Testis (tissue), 5 donors: ENCODE results near the gene ZDBF2. TPM values are rescaled to one million over a fixed set of nuclear protein-coding genes. Genes with fewer than 3 reads are reported as not detected.
"Not testable (repeated sequence)": the region's sequence is repeated elsewhere in the genome, so short reads cannot be mapped to it uniquely, and the experiment has no call there.

Experiments used
- DNase-seq: peaks from one replicate; pipeline ENCODE4 v3.0.0-alpha.2; 2019
- H3K27ac ChIP-seq, 2 donors: fragments of 200-600 bp; sonication (generic); one replicate each; pipeline ENCODE4 v1.5.1; 2019
- H3K27me3 ChIP-seq: fragments of 200-600 bp; sonication (generic); one replicate; pipeline ENCODE4 v1.5.1; 2019
- H3K36me3 ChIP-seq: fragments of 200-600 bp; sonication (generic); one replicate; pipeline ENCODE4 v1.5.1; 2017; ENCODE audit warnings: low read depth; ENCODE audit errors: missing control alignments
- H3K4me1 ChIP-seq: fragments of 200-600 bp; sonication (generic); one replicate; pipeline ENCODE4 v1.5.1; 2019
- H3K4me3 ChIP-seq, 2 donors: fragments of 200-600 bp; sonication (generic); one replicate each; pipeline ENCODE4 v1.5.1; 2017 to 2019
- H3K9me3 ChIP-seq: fragments of 200-600 bp; sonication (generic); one replicate; pipeline ENCODE4 v1.5.1; 2017
- POLR2A ChIP-seq: fragments of 450-650 bp; IDR thresholded peaks from one replicate; pipeline ENCODE4 v1.6.1; 2017; ENCODE audit warnings: antibody characterized with exemption, mild to moderate bottlenecking, moderate library complexity
- WGBS, 2 donors: methylation state at CpG; one replicate each; pipeline ENCODE4 v1.1.5; 2018; 5-methylcytosine and 5-hydroxymethylcytosine counted together
- intact Hi-C: fragments of 100-400 bp; cut with DNase I; formaldehyde crosslinking; loops from one replicate; pipeline ENCODE4 v1.15.1; 2023; ENCODE audit warnings: low total_unique reads
- long read RNA-seq, 2 donors: transcript quantifications; one replicate each; lab custom pipeline, GENCODE V29; 2026
- polyA plus RNA-seq: library from polyadenylated mRNA; stranded (reverse); fragments of 350-450 nt; fragmentation: Illumina TruSeq; extraction: RNeasy Lipid Tissue Mini Kit (QIAGEN cat#74804); gene quantifications from one replicate; pipeline ENCODE4 v1.2.3, GENCODE V29; 2014; ENCODE audit warnings: low read depth, low replicate concordance; ENCODE audit not compliant: insufficient read depth
- total RNA-seq, 2 donors: library from RNA; depleted of rRNA; stranded (reverse); fragments of >200 nt; gene quantifications; one replicate each; pipeline ENCODE4 v1.2.3, GENCODE V29; 2016
- TF ChIP-seq, protein P1 (sequence below), 3 experiments: fragments of 450-650 bp in 2 of 3; fragments of 200-600 bp in 1 of 3; sonication (generic) in 1 of 3; IDR thresholded peaks; one replicate each; pipeline ENCODE4 v1.5.1; 2016 to 2019; ENCODE audit warnings: antibody characterized with exemption in 3 of 3, mild to moderate bottlenecking in 2 of 3, moderate library complexity in 1 of 3

ZDBF2 gene
- total RNA-seq (10 to 100 TPM; 17.7 to 18.1 TPM), polyA plus RNA-seq (6.5 TPM)
- long read RNA-seq, donor 1, full-length matches to known transcripts = 2 of 2 reads
- long read RNA-seq, donor 1, partial matches to known transcripts = 0 of 2 reads
- long read RNA-seq, donor 1, other reads (novel, unspliced or antisense) = 0 of 2 reads
- long read RNA-seq, donor 2, full-length matches to known transcripts = 1 of 1 reads
- long read RNA-seq, donor 2, partial matches to known transcripts = 0 of 1 reads
- long read RNA-seq, donor 2, other reads (novel, unspliced or antisense) = 0 of 1 reads

DNA sequence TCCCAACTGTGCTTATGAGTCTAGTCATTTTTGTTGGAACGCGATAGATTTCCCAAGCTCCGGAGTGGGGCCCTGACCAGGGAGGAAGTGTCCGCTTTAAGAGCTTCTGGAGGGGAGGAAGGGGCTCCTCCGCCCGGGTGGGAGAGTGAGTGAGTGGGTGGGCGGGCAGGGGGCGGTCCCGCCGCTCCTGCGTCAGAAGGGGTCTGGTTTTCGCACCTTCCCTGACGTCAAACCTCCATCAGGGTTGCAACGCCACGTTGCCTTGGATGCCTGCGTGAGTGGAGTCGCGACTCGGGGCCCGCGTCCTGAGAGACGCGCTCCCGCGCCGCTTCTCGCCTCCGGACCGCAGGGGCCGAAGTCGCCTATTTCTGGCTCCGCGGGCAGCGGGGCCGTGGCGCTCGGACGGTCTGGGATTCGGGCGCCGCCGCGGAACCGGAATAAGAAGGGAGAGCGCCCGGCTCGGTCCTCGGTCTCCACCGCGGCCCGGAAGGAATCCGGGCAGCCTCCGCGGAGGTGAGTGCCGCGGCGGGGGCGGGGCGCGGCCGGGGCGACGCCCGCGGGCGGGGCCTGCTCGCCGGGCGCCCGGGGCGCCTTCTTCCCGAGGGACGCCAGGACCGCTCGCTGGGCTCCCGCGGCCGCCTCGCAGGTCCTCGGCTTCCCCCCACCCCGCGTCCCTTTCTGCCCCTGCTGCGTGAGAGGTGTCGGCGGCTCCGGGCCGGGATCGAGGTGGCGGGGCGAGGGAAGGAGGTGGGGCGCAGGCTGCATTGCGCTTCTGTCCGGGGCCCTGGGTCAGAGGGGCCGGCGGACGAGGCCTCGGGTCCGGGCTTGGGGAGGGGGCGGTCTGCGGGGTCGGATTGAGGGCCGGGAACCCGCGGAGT is at the start of gene ZDBF2:
TSS of gene ZDBF2 (plus strand) at position 230 of the 878 bp plus-strand sequence. CDS start 7,187 bp downstream, outside the sequence.
- Histone ChIP-seq H3K36me3 (no peaks in the 10 kb centered on the region), H3K4me1 (no peaks in the 10 kb centered on the region), H3K4me3 (peak within 1 kb of the TSS; percentile 69 to 80), H3K27ac (peak within 1 kb of the TSS; percentile 77 to 78), H3K9me3 (no peaks in the 10 kb centered on the region), H3K27me3 (no peaks in the 10 kb centered on the region)
- peak; percentile 69 for DNase-seq
- TF ChIP-seq, protein P1, sequence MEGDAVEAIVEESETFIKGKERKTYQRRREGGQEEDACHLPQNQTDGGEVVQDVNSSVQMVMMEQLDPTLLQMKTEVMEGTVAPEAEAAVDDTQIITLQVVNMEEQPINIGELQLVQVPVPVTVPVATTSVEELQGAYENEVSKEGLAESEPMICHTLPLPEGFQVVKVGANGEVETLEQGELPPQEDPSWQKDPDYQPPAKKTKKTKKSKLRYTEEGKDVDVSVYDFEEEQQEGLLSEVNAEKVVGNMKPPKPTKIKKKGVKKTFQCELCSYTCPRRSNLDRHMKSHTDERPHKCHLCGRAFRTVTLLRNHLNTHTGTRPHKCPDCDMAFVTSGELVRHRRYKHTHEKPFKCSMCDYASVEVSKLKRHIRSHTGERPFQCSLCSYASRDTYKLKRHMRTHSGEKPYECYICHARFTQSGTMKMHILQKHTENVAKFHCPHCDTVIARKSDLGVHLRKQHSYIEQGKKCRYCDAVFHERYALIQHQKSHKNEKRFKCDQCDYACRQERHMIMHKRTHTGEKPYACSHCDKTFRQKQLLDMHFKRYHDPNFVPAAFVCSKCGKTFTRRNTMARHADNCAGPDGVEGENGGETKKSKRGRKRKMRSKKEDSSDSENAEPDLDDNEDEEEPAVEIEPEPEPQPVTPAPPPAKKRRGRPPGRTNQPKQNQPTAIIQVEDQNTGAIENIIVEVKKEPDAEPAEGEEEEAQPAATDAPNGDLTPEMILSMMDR (IDR thresholded peaks at IDR 0.05) = no peak
- TF ChIP-seq POLR2A = no peak
- intact Hi-C loops = no loop called here
- WGBS, 2 donors = 1 to 3% methylated on average over 13 to 98 of the region's 104 CpGs

DNA sequence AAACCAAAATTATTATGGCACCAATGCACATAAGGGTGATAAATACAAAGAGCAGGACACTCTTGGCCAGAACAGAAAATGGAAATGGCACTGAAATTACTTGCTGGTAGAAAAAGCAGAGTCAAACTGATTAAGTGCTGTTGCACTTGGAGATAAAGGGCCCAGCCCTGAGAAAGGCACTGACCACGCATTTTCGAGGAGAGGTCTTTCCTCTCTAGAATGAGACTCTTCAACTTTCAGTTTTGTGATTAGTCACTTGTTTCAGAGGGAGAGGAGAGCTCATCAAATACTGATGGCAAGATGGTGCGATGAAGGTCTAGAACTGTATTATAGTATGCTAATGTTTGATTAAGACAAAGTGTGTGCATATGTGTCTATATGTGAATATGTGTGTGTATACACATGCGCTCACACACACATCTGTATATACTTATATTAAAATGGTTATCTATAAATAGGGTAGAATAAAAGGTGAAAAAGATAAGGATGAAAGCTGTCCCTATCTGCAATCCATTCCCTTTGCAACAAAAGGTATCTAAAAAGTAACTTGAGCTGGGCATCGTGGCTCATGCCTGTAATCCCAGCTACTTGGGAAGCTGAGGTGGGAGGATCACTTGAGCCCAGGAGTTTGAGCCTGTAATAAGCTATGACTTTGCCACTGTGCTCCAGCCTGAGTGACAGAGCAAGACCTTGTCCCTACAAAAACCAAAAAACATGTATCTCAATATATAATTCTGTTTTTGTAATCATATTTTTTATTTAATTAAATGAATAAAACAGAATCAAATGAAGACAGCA is 48.8 kb upstream of the ZDBF2 start:
- WGBS, 2 donors = 72% methylated on average over 5 of the region's 5 CpGs
- TF ChIP-seq, protein P1 (IDR thresholded peaks at IDR 0.05) = no peak
- TF ChIP-seq POLR2A = no peak
- intact Hi-C loops = no loop called here

GRCh38 chr2:206228636-206229035 is 45.8 kb upstream of the ZDBF2 start:
- intact Hi-C loops, DNase-seq, H3K4me3 ChIP-seq, H3K27me3 ChIP-seq, H3K9me3 ChIP-seq, H3K4me1 ChIP-seq, H3K36me3 ChIP-seq, H3K27ac ChIP-seq: not testable (repeated sequence)
- 88% methylated on average over 9 of the region's 9 CpGs for WGBS, 2 donors

More for the DNA sequence above, 48.8 kb upstream of the ZDBF2 start:
- no peak for DNase-seq
- no peaks in the 10 kb centered on the region for H3K9me3 ChIP-seq
- no peak overlapping the region for H3K27ac ChIP-seq
- no peak overlapping the region for H3K4me3 ChIP-seq
- no peaks in the 10 kb centered on the region for H3K27me3 ChIP-seq
- no peaks in the 10 kb centered on the region for H3K36me3 ChIP-seq
- H3K4me1 ChIP-seq = no peaks in the 10 kb centered on the region

DNA sequence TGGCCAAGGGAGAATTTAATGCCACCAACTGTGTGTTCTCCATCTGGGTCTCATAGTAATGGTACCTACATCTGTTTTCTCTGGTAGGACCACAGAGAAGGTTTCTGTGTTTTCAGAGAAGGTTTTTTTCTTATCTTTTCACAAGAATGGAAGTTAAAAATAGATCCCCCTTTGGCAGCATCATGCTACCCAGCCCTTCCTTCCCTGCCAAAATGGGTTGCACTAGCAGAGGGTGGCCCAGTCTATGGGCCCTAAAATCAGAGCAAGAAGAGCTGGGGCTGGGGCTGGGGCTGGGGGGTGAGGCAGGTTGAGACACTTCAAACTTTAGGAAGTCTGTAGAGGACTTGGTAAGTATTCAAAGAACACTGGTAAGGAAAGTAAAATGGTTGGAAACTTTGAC is 44.8 kb upstream of the ZDBF2 start:
- Histone ChIP-seq H3K27ac (no peak overlapping the region), H3K4me1 (no peaks in the 10 kb centered on the region), H3K9me3 (no peaks in the 10 kb centered on the region), H3K36me3 (no peaks in the 10 kb centered on the region), H3K4me3 (no peak overlapping the region), H3K27me3 (no peaks in the 10 kb centered on the region)
- intact Hi-C loops = no loop called here
- no peak for DNase-seq
- TF ChIP-seq, protein P1 (IDR thresholded peaks at IDR 0.05) = no peak
- no peak for TF ChIP-seq POLR2A
